Ascending aorta (tissue), 2 donors: ENCODE data around the gene ENOX1. TPM values are rescaled to one million over a fixed set of nuclear protein-coding genes. Genes with fewer than 3 reads are reported as not detected.

Experiments used
- DNase-seq, 2 donors: peaks; one replicate each; pipeline ENCODE4 v3.0.0-alpha.2; 2019; ENCODE audit warnings: low spot score in 2 of 2
- H3K27ac ChIP-seq, 2 donors: fragments of 200-600 bp; sonication (generic); one replicate each; pipeline ENCODE4 v1.5.1; 2016 to 2017; ENCODE audit warnings: mild to moderate bottlenecking in 1 of 2
- H3K27me3 ChIP-seq: fragments of 200-600 bp; sonication (generic); one replicate; pipeline ENCODE4 v1.5.1; 2017
- H3K36me3 ChIP-seq, 2 donors: fragments of 200-600 bp; sonication (generic); one replicate each; pipeline ENCODE4 v1.5.1; 2016
- H3K4me1 ChIP-seq, 2 donors: fragments of 200-600 bp; sonication (generic); one replicate each; pipeline ENCODE4 v1.5.1; 2016 to 2017; ENCODE audit warnings: mild to moderate bottlenecking in 1 of 2
- H3K4me3 ChIP-seq, 2 donors: fragments of 200-600 bp; sonication (generic); one replicate each; pipeline ENCODE4 v1.5.1; 2016 to 2017; ENCODE audit warnings: mild to moderate bottlenecking in 1 of 2
- H3K9me3 ChIP-seq, 2 donors: fragments of 200-600 bp; sonication (generic); one replicate each; pipeline ENCODE4 v1.5.1; 2016
- CTCF ChIP-seq, 3 experiments: fragments of 200-600 bp in 2 of 3; fragments of 450-650 bp in 1 of 3; sonication (generic) in 2 of 3; IDR thresholded peaks; one replicate each; pipeline ENCODE4 v1.5.1; 2016 to 2019; ENCODE audit warnings: antibody characterized with exemption in 3 of 3, mild to moderate bottlenecking in 1 of 3, moderate library complexity in 1 of 3
- intact Hi-C: fragments of 100-400 bp; cut with DNase I; formaldehyde crosslinking; loops from one replicate; pipeline ENCODE4 v1.15.1; 2023
- total RNA-seq: library from RNA; depleted of rRNA; stranded (reverse); fragments of >200 nt; gene quantifications from one replicate; pipeline ENCODE4 v1.1.0, GENCODE V29; 2016

Gene ENOX1
- total RNA-seq, 1 donor from 2014 or later = 0.21 TPM

DNA sequence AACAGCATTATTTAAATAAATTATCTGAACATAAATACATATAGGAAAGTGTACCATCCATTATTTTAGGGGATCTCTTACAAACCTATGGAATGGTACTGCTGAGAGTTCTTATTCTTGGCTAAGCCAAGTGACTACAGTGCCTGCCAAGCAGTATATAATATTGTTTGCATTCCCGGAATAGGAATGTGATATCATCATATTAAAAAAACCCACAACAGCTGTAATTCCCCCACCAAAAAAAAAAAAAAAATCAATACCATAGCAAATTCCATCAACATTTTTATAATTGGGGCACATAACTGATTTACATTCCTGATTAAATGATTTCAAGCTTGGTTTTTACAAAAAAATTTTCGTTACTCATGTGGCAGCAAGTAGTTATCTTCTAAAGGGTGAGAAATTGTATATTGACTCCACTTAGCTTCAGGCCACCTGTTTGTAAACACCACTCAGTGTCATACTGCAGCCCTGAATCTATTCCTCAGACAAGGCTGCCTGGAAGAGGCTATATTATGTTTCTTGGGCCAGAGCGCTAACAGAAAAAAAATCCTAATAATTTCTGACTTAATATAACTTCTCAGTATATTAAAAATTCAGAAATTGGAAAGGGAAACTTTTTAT, 485.3 kb downstream of the ENOX1 start:
- Histone ChIP-seq H3K36me3 (no peaks in the 10 kb centered on the region), H3K27ac (no peak overlapping the region), H3K27me3 (no peaks in the 10 kb centered on the region), H3K4me3 (no peak overlapping the region), H3K9me3 (no peaks in the 10 kb centered on the region), H3K4me1 (peaks cover 0 to 3% of the 10 kb centered on the region in 2 donors)
- TF ChIP-seq CTCF (IDR thresholded peaks at IDR 0.05) = no peak
- DNase-seq = no peak
- intact Hi-C loops = no loop called here

GRCh38 chr13:43300865-43301264, 485.9 kb downstream of the ENOX1 start:
- intact Hi-C loops = no loop called here
- H3K4me3 ChIP-seq = no peak overlapping the region
- peaks cover 0 to 3% of the 10 kb centered on the region in 2 donors for H3K4me1 ChIP-seq
- no peaks in the 10 kb centered on the region for H3K27me3 ChIP-seq
- H3K9me3 ChIP-seq = no peaks in the 10 kb centered on the region
- TF ChIP-seq CTCF (IDR thresholded peaks at IDR 0.05) = no peak
- no peak overlapping the region for H3K27ac ChIP-seq
- no peak for DNase-seq
- H3K36me3 ChIP-seq = no peaks in the 10 kb centered on the region

GRCh38 chr13:43299374-43299773, 487.4 kb downstream of the ENOX1 start:
- TF ChIP-seq CTCF (IDR thresholded peaks at IDR 0.05) = no peak
- intact Hi-C loops = no loop called here
- no peaks in the 10 kb centered on the region for H3K36me3 ChIP-seq
- no peak overlapping the region for H3K4me3 ChIP-seq
- H3K4me1 ChIP-seq = peaks cover 0 to 3% of the 10 kb centered on the region in 2 donors
- no peak overlapping the region for H3K27ac ChIP-seq
- no peaks in the 10 kb centered on the region for H3K27me3 ChIP-seq
- DNase-seq = no peak
- H3K9me3 ChIP-seq = no peaks in the 10 kb centered on the region

- Histone ChIP-seq H3K27me3 (no peaks in the 10 kb centered on the region), H3K4me3 (no peak overlapping the region), H3K9me3 (no peaks in the 10 kb centered on the region), H3K36me3 (no peaks in the 10 kb centered on the region), H3K4me1 (peaks cover 0 to 3% of the 10 kb centered on the region in 2 donors), H3K27ac (no peak overlapping the region)
- no peak for TF ChIP-seq CTCF (IDR thresholded peaks at IDR 0.05)
- no peak for DNase-seq
- intact Hi-C loops = no loop called here
Measured at GRCh38 chr13:43298816-43299215, 488.0 kb downstream of the ENOX1 start.

DNA sequence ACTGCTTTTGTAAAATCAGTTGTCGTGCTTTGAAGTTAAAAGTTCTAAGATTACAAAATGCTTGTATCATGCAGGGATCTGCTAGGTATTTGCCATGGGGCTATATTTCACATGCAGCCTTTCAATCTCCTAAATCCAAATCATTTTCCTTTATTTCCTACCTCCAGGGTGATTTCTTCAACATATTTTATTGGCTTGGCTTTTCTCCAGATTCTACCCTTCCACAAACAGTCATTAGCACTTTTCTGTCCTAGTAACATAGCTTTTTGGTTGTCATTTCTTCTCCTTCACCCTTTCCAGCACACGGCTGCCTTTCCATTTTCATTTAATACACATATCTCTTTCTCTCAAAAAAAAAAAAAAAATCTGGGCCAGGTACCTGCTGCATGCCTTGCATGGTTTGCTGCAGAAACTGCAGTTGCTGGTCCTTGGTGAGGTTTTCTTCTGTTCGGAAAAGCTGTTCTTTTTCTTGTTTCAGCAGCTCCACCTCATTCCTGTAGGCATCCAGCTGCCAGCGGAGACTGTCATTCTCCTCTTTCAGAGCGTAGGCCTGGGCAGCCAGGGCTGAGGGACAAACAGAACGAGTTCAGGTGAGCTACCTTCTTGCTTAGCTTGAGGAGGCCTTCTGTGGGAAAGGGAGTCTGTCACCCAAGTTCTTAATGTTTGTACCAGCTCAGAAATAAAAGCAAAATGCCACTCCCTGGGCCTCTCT, 488.6 kb downstream of the ENOX1 start:
- H3K9me3 ChIP-seq = no peaks in the 10 kb centered on the region
- H3K4me1 ChIP-seq = no peaks in the 10 kb centered on the region
- H3K27ac ChIP-seq = no peak overlapping the region
- no peak for TF ChIP-seq CTCF (IDR thresholded peaks at IDR 0.05)
- H3K4me3 ChIP-seq = no peak overlapping the region
- H3K36me3 ChIP-seq = no peaks in the 10 kb centered on the region
- no peaks in the 10 kb centered on the region for H3K27me3 ChIP-seq
- no peak for DNase-seq
- intact Hi-C loops = no loop called here
